Stimulated activated CD4-positive, alpha-beta T cell treated with anti-CD3 and anti-CD28 coated beads, TNF-alpha, amount 100 ng/mL, for 48 hours (primary cell): ENCODE measurements around the gene HMGCLL1.

Source experiments
- DNase-seq, 3 donors: peaks; one replicate each; pipeline ENCODE4 v3.0.0-alpha.2; 2020; ENCODE audit warnings: low read depth in 3 of 3

HMGCLL1 gene

DNA sequence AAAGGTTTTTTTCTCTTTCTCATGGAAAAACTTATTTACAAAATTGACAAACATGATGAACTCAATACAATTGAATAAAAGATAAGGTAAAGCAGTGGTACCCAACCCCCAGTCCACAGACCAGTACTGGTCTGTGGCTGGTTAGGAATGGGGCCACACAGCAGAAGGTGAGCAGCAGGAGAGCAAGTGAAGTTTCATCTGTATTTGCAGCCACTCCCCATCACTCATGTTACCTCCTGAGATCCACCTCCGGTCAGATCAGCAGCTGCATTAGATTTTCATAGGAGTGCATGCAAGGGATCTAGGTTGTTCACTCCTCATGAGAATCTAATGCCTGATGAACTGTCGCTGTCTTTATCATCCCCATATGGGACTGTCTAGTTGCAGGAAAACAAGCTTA, 47.5 kb downstream of the HMGCLL1 start:
- DNase-seq, result no peak

DNA sequence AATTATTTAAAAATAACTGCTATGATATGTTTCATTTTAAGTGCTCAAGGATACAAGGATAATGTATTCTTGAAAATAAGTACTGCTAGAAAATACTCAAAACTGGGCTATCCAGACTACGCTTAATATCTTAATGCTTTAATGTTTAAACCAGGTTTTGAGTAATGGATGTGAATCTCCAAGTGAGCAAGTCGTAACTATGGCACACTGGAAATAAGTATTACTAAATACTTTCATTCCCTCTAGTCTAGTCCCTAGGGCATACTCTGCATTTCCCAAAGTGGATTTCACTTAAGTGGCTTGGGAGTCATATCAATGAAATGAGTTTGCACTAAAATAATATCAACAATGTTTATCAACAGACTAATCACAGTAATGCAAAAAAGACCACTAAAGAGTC, 48.1 kb downstream of the HMGCLL1 start:
- DNase-seq, result no peak

DNA sequence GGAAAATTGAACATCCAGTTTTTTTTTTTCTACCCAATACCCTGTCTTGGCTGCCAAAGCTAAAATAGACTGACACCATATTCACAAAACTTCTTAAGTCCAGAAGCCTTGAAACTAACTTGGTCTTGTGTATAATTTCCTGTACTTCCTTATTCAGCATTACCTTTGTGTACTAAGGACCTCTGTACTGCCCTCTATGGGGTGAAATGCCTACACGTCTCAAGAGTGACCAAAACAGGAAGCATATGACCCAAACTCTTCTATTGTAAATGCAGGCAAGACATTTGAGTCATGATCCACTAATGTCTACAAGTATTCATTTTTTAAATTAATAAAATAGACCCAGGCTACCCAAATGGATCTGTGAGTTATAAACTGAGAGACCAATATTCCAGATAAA, 50.4 kb downstream of the HMGCLL1 start:
- DNase-seq, result no peak

DNA sequence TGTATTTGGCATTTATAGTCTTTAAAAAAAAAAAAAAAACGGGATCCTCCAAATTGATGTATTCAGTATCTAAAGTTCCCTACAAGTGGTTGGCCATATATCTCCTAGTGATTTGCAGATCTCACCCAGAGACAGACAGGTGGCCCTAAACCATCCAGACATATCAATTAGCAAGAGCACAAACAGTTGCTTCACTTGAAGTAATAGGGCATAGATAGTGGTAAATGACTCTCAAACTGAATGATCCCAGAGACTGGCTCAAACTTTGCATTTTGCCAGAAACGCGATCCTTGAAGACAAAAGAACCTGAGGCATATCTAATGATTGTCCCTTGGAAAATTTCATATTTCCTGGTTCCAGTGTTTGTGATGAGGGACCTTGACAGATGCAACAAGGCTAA, 54.6 kb downstream of the HMGCLL1 start:
- no peak for DNase-seq

- no peak for DNase-seq
These were observed 60.4 kb downstream of the HMGCLL1 start for GRCh38 chr6:55518529-55519060.

- DNase-seq, result no peak
These were observed 62.3 kb downstream of the HMGCLL1 start for GRCh38 chr6:55516736-55517135.

GRCh38 chr6:55512904-55513303, 66.1 kb downstream of the HMGCLL1 start:
- no peak for DNase-seq

DNA sequence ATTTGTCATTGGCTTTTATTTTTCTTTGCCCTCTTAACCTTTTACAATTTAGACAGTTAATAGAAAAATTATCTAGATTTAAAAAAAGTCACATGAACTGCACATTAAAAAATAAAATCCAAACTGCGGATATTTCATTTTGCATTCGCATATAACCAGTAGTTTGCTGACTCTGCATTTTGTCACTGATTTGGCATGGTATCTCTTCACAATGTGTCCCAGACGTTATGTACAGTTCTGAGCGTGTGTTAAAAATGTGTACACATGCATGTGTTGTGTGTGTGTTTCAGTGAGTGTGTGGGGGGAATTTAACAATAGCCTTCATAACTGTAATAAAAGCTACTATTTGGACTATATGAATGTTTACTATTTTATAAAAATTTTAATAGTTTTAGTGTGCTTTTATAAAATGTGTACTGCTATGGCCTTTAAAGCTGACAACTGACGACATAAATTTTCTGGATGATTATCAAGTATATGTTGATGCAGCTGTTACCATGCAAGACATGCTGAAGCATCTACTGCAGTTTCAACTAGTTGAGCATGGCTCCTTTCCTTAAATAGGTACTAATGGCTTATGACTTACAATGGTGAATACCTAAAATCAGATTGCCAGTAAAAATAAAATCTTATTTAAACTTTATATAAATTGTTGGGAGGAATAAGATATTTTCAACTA, 67.7 kb downstream of the HMGCLL1 start:
- DNase-seq, result no peak

DNA sequence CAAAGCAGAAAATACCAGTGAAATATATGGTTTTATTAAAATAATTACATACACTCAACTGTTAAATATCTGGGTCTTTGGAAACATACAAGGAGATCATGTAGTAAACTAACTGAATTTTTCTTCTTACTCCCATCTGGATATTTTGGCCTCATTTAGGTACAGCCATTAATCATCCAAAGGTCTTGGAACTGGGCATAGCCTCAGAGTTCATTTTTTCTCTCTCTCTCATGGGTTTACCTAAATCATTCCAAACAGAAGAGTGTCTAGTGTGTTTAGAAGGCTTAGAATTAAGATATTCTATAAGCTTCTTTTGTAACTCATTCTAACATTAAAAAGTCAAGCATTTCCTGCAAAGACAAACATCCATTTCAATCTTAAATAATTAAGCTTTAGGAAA, 79.4 kb downstream of the HMGCLL1 start:
- DNase-seq, result no peak

- DNase-seq, result no peak
These were observed 81.3 kb downstream of the HMGCLL1 start for GRCh38 chr6:55497694-55498093.

GRCh38 chr6:55496201-55496600, 82.8 kb downstream of the HMGCLL1 start:
- no peak for DNase-seq

DNA sequence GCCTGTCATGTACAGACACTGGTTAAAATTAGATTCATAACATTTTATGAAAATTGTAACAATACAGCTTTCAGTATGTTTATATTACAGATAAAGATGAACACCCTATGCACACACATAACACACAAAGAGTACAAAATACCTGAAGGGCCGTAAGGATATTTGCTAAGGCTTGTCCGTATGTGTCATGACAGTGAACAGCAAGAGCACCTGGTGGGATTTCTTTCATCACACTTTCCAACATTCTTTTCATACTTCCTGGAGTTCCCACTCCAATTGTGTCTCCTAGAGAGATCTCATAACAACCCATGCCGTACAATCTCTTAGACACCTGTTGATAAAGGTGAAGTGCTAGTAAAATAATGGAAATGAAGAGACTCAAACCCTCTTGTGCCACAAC, 83.7 kb downstream of the HMGCLL1 start:
- no peak for DNase-seq

DNA sequence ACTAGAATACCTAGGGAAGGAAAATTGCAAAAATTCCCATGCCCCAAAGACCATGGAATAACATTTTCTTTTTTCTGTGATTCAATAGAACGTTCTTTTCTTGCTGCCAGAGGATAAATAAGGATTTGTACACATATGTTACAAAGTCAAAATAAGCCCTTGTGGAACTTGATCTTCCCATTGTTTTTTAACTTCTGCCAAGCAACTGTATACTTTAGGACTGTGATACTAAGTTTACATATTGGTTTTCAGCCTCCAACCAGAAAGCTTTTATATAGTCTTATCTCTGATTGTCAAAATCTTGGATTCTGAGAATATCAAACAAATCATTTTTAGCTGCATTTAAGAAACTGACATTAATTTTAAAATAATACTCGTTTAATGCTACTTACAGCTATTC, 84.6 kb downstream of the HMGCLL1 start:
- no peak for DNase-seq

DNA sequence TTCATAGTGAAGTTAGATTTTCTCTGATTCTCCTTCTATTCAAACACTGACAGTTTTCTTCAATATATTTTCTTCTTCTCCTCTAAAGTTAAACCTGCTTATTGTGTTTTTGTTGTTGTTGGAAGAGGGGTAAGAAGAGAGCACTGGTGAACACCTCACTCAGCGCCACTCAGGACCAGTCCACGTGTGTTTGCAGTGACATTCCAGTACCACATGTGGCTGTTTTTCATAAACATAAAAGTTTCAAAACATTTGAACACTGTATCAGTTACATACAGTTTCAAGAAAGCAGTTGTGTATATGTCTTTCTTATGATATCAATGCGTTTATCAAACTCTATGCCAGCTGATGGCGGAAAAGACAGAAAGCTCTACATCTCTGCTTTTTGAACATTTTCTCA, 86.7 kb downstream of the HMGCLL1 start:
- no peak for DNase-seq

GRCh38 chr6:55490871-55491270, 88.1 kb downstream of the HMGCLL1 start:
- DNase-seq, result no peak

DNA sequence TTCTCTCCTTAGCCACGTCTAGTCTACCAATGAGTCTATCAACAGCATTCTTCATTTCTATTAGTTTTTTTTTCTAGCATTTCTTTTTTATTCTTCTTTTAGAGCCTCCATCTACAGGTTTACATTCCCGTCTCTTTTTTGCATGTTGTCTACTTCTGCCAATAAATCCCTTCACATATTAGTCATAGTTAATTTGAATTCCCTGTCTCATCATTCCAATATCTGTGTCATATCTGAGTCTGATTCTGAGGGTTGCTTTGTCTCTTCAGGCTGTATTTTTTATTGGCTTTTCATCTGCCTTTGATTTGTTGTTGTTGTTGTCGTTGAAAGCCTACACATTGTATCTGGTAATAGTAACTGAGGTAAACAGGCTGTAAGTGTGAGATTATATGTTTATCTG, 104.6 kb downstream of the HMGCLL1 start:
- DNase-seq, result no peak

- DNase-seq, result no peak
These were observed 105.3 kb downstream of the HMGCLL1 start for GRCh38 chr6:55473722-55474121.

- DNase-seq, result no peak
These were observed 109.0 kb downstream of the HMGCLL1 start for GRCh38 chr6:55469951-55470366.

DNA sequence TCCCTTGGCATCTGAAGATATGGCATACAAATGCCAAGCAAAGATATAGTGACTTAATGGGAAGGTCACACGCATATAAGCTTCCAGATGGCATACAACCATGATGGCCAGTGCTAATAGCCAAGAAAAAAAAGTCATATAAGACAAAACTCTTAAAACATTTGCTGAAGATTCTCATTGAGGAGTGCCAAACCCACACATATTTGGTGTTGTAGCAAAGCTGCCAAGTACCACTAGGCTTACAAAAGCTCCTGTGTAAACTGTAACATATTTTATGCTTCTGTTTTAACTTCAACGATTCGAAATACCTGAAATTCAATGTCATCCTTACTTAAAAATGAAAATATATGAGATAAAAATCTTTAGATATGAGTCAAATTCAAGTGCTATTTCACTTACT, 123.0 kb downstream of the HMGCLL1 start:
- no peak for DNase-seq

DNA sequence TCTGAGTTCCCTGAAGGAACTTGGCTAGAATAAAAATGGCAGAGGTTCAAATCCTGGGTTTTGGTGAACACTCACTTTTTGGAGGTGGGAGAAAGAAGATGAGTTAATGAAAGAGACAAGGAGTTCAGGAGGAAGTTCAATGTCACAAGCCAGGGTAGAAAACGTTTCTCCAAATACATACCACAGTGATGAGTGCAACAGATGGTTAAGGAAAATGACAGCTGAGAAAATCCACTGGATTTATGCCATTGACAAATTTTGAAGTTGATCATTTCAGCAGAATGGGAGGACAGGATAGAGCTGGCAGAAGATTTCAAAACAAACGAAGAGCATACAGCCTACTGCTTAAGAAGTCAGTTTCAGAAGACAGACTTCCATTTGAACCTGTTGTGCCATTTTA, 129.0 kb downstream of the HMGCLL1 start:
- no peak for DNase-seq

GRCh38 chr6:55449225-55449624, 129.8 kb downstream of the HMGCLL1 start:
- no peak for DNase-seq

DNA sequence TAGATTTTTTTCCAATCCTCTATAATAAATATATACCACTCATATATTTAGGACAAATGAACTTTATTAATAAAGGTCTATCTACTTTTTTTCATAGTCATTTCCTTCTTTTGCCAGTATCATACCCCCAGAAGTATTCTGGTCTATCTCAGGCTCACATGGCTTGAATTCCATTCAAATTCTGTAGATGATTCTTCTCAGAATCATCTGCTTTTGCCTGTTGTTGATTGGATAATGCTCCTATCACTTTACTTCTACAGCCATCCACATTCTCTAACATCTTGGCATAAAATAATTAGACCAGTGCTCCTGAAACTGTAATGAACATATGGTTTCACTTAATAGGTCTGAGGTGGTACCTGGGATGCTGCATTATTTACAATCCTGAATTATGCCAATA, 130.5 kb downstream of the HMGCLL1 start:
- no peak for DNase-seq

GRCh38 chr6:55447891-55448290, 131.1 kb downstream of the HMGCLL1 start:
- no peak for DNase-seq

DNA sequence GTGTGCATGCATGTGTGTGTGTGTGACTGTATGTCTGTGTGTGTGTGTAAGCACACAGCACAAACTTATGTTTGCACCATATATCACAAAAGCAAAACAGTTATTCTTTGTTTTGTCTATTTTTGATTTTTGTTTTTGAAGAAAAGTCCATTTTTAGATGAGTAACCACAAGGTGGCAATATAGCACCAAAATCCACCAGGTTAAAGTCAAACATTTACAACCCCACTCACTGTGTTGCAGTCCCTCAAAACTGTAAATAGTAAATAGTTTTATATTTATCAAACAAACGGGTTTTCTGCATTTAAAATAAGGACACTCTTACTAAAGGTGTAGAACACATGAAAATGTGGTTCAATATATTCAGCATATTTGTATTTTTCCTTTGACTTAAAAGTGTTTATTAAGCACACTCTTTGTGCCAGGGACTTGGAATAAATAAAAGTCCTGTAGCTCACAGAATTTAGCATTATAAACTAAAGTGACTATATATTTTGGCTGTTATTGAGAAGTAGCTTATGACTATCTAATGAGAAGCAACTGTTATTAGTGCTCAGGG, 133.3 kb downstream of the HMGCLL1 start:
- DNase-seq, result no peak
